ENCODE results near the gene TFF2. TPM values are rescaled to one million over a fixed set of nuclear protein-coding genes. Genes with fewer than 3 reads are reported as not detected.

TFF2 gene
- total RNA-seq, 1 donor from 2014 or later, result not detected

DNA sequence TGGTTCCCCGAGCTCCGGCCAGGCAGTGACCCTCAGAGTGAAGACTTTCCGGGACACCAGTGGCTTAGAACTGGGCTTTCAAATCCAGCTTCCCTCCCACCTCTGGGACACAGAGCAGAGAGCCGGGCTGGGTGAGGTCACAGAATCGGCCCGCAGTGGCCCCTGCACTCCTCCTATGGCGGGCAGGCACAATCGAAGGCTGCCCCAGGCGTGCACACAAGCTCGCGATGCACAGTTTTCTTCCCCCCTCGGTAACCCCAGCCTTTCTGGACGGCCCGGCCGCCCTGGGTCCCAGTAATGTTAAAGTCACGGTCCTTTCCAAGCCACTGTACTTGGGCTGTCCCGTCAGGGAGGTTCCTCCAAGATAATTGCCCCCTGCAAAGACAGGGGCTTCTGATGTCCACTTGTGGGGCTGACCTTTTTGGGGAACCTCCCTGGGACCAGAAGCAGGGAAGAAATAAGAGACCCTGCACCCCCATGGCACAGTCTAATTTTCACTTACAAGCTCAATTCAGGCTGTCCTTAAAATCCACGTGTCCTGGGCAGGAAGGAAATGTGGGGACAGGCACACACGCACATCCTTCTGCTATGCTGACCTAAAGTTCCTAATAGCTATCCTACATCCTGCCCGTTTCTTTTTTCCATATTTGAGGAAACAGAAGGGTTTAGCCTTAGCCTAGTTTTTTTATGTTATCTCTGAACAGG lies 49.3 kb downstream of the TFF2 start:
- peak; percentile 49 for ATAC-seq (ENCODE audit: poor library complexity)
- intact Hi-C loops (cut with DNase I), result no loop called here
- peak; percentile 27 for DNase-seq

DNA sequence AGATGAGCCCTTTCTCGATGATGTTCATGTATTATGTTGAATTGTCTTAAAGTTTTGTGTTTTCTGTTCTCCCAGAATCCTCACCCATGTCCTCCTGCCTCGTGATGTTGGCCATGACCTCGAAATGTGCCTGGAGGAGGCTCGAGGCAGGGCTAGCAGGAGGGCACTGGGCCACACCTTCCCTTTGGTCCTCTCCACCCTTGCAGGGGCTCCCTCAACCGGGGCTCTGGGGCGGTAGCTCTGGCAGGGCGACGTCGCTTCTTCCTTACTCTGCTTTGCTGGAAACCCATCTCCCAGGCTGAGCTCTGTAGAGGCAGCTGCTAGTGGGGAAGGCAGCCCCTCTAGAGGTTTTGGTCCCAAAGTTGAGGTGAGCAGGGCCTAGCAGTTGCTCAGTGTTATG lies 49.8 kb downstream of the TFF2 start:
- intact Hi-C loops (cut with DNase I), result no loop called here
- ATAC-seq (ENCODE audit: poor library complexity) (no peak), DNase-seq (no peak)

DNA sequence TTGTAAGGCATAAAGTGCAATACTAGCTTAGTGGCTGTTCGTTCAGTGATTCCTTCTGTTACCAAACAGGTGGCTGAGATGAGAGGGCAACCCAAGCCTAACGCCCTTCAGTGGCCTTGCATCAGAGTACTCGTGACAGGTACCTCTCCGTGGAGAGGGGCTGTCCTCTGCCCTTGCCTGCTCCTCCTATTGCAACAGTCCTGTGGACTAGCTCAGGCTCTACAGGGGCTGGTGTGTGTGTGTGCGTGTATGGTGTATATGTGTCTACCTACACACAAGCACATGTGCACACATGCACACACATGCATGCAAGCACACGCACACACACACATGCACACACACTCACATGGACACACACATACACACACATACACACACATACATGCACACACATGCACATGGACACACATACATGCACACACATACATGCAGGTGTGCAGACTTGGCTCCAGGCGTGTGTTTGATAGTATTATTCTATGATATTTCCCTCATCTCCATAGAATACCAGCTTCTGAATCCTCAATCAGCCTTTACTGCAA lies 50.7 kb downstream of the TFF2 start:
- intact Hi-C loops (cut with DNase I), result no loop called here
- no peak for DNase-seq
- peak; percentile 22 for ATAC-seq (ENCODE audit: poor library complexity)

DNA sequence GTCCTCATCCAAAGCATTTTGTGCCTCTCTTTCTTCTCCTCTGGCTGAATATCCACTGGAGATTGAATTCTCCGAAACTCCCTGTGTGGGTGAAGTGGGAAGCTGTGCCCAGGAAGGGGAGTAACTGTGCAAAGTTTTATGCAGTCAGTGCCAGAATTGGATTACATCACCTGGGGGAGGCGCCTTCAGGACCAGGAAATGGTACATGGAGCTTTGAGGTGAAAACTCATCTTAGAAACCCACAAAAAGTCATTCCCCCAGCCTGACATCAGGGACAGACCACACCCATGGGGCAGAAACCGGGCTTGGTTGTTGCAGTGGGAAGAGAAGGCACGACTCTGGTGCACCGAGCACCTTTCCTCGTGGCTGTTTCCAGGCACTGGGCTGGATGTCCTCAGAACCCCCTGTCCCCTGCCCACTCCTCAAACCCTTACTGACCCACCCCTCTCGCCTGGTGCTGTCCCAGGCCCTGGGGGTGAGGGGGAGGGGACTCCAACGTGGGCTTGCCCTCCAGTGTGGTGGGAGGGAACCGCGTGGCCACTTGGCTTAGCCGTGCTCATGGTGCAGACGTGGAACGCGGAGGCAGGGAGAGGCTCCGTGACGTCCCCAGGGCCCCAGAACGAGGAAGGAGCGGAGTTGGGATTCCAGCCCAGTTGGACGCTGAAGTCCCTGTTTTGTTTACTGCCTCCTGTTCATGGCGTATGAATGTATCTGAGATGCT lies 51.3 kb downstream of the TFF2 start:
- DNase-seq (peak; percentile 76), ATAC-seq (ENCODE audit: poor library complexity) (peak; percentile 31)
- intact Hi-C loops (cut with DNase I), result no loop called here

DNA sequence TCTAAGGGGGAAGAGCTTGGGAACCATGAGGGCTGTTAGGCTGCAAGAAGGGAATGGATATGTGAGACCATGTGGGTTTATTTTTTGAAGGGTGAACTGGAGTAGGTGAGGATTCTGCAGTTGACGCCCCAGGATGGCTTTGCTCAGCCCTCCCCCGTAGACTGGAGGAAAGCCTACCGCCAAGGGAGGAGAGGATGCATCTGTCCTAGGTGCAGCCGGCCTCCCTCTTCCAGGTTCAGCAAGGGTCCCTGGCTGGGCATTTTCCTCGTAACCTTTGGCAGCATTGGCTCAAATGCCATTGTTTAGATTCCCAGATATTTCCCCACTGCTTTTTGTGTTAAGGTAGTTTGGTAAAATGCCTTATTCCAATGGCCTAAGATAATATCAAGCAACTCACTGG lies 52.1 kb downstream of the TFF2 start:
- intact Hi-C loops (cut with DNase I), result no loop called here
- DNase-seq (peak; percentile 30), ATAC-seq (ENCODE audit: poor library complexity) (no peak)

DNA sequence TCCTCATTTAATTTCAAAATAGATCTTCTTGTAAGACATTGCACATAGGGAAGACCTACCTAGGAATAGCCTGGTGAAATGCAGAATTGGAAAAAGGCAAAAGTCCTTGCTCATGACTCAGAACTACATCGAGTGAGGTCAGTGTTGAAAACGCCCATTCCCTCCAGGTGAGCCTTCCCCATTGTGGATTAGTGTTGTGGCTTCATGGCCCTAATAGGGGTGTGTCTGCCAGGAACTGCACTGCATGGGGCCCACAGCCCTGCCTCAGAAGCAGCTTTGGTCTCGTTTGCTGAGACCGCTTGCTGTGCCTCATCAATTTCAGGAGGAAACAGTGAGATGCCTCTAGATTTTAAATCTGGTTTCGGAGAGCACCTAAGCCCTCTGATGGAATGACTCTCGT lies 52.6 kb downstream of the TFF2 start:
- ATAC-seq (ENCODE audit: poor library complexity) (no peak), DNase-seq (no peak)
- intact Hi-C loops (cut with DNase I), result no loop called here

DNA sequence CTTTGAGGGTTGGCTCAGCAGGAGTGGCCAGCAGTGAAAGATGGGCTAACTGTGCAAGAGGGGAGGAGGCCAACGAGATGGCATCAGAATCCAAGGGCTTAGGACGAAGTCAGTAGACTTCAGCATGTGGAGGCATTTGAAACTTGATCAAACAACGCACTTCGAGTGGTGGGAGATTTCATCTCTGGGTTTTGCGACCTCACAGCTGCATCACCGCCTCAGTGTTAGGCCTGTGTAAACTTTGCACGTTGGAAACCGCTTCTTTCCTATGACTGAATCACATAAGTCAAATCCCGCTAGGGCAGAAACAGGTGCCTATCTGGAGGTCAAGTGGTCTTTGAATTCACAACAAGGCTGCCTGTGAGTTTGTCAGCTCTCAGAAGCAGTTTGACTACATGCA lies 53.4 kb downstream of the TFF2 start:
- ATAC-seq (ENCODE audit: poor library complexity) (no peak), DNase-seq (no peak)
- intact Hi-C loops (cut with DNase I), result no loop called here

DNA sequence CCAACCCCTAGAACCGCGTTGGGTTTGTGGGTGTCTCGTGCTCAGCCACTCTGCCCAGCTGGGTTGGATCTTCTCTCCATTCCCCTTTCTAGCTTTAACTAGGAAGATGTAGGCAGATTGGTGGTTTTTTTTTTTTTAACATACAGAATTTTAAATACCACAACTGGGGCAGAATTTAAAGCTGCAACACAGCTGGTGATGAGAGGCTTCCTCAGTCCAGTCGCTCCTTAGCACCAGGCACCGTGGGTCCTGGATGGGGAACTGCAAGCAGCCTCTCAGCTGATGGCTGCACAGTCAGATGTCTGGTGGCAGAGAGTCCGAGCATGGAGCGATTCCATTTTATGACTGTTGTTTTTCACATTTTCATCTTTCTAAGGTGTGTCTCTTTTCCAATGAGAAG lies 54.3 kb downstream of the TFF2 start:
- intact Hi-C loops (cut with DNase I), result no loop called here
- ATAC-seq (ENCODE audit: poor library complexity) (no peak), DNase-seq (no peak)

Other genes with a start within 250 kb of the TFF2 start
- 7.3 TPM for gene ABCG1, start 131.9 kb downstream of the TFF2 start, total RNA-seq
- 1.00 TPM for gene TFF3, start 35.6 kb downstream of the TFF2 start, total RNA-seq
- not detected for gene TFF1, start 15.5 kb upstream of the TFF2 start, total RNA-seq
- not detected for gene TMPRSS3, start 45.1 kb upstream of the TFF2 start, total RNA-seq
- not detected for gene UBASH3A, start 52.9 kb upstream of the TFF2 start, total RNA-seq
- not detected for gene RSPH1, start 145.2 kb upstream of the TFF2 start, total RNA-seq
- 3.8 TPM for gene SLC37A1, start 162.9 kb upstream of the TFF2 start, total RNA-seq

Data from Right ventricle myocardium superior (tissue), 1 donor.